ENCODE data around the gene SLC39A11.

- no peak for TF ChIP-seq CTCF (IDR thresholded peaks at IDR 0.05; ENCODE audit: low read depth, low read length)
- no peak for TF ChIP-seq EZH2phosphoT487 (IDR thresholded peaks at IDR 0.05; ENCODE audit: low read depth)
These were observed 115.3 kb downstream of the SLC39A11 start for GRCh38 chr17:72976971-72977770.

Data from OCI-LY3 (cell line).